BLaER1 treated with 17β-estradiol and CSF1 and Interleukin-3, amounts not matched to agents 10 nM and 100 nM (cell line): Measurements from ENCODE around the gene EFCAB11.

Experiments used
- H3K27ac ChIP-seq, 11 experiments: shearing (Covaris generic); formaldehyde crosslinking; 2 replicates each; pipeline ENCODE4 v1.8.1; 2022
- H3K27me3 ChIP-seq, 11 experiments: shearing (Covaris generic); formaldehyde crosslinking; 2 replicates each; pipeline ENCODE4 v1.8.1; 2022
- H3K36me3 ChIP-seq, 11 experiments: shearing (Covaris generic); formaldehyde crosslinking; 2 replicates each; pipeline ENCODE4 v1.8.1; 2022
- H3K4me1 ChIP-seq, 10 experiments: shearing (Covaris generic); formaldehyde crosslinking; 2 replicates each; pipeline ENCODE4 v1.8.1; 2022
- H3K4me2 ChIP-seq, 11 experiments: shearing (Covaris generic); formaldehyde crosslinking; 2 replicates each; pipeline ENCODE4 v1.8.1; 2022
- H3K4me3 ChIP-seq, 10 experiments: shearing (Covaris generic); formaldehyde crosslinking; 2 replicates each; pipeline ENCODE4 v1.8.1; 2022
- H3K9ac ChIP-seq, 11 experiments: shearing (Covaris generic); formaldehyde crosslinking; 2 replicates each; pipeline ENCODE4 v1.8.1; 2022
- H3K9me3 ChIP-seq, 11 experiments: shearing (Covaris generic); formaldehyde crosslinking; replicated peaks in 1 of 11; 2 replicates each; pipeline ENCODE4 v1.8.1; 2022
- H4K20me1 ChIP-seq, 11 experiments: shearing (Covaris generic); formaldehyde crosslinking; 2 replicates each; pipeline ENCODE4 v1.8.1; 2022
- Cebpa-rat ChIP-seq, 11 experiments: shearing (Covaris generic); IDR thresholded peaks; 2 replicates each; pipeline ENCODE4 v1.8.1; 2022

Gene EFCAB11

GRCh38 chr14:89793367-89793716 lies 161.2 kb downstream of the EFCAB11 start:
- no peak for TF ChIP-seq Cebpa-rat (IDR thresholded peaks at IDR 0.05)

GRCh38 chr14:89792489-89793366 lies 161.8 kb downstream of the EFCAB11 start:
- TF ChIP-seq Cebpa-rat (IDR thresholded peaks at IDR 0.05): no peak
- no peak overlapping the region for H3K4me3 ChIP-seq
- no peak overlapping the region for H3K9ac ChIP-seq
- H3K36me3 ChIP-seq: no peaks in the 10 kb centered on the region
- no peaks in the 10 kb centered on the region for H3K27me3 ChIP-seq
- H3K4me2 ChIP-seq: no peak overlapping the region
- H3K4me1 ChIP-seq: no peaks in the 10 kb centered on the region
- H3K9me3 ChIP-seq: peaks cover 0 to 7% (median 4%) of the 10 kb centered on the region in 11 experiments; a peak in 5 of 22 replicates
- no peaks in the 10 kb centered on the region for H4K20me1 ChIP-seq
- no peak overlapping the region for H3K27ac ChIP-seq

More at GRCh38 chr14:89793367-89793716, 161.2 kb downstream of the EFCAB11 start:
- Histone ChIP-seq H3K27ac (no peak overlapping the region), H3K27me3 (no peaks in the 10 kb centered on the region), H3K9ac (no peak overlapping the region), H3K4me2 (no peak overlapping the region), H3K4me3 (no peak overlapping the region), H3K4me1 (no peaks in the 10 kb centered on the region), H3K9me3 (peaks cover 0 to 7% (median 0%) of the 10 kb centered on the region in 11 experiments; a peak in 1 of 22 replicates), H4K20me1 (no peaks in the 10 kb centered on the region), H3K36me3 (no peaks in the 10 kb centered on the region)

GRCh38 chr14:89787525-89787924 lies 167.0 kb downstream of the EFCAB11 start:
- H3K4me2 ChIP-seq: no peak overlapping the region
- peaks cover 0 to 7% (median 4%) of the 10 kb centered on the region in 11 experiments; a peak in 5 of 22 replicates for H3K9me3 ChIP-seq
- H3K4me1 ChIP-seq: peaks cover 0 to 3% (median under 1%) of the 10 kb centered on the region in 10 experiments; a peak in 7 of 20 replicates
- no peak overlapping the region for H3K4me3 ChIP-seq
- no peak for TF ChIP-seq Cebpa-rat (IDR thresholded peaks at IDR 0.05)
- H3K27ac ChIP-seq: no peak overlapping the region
- no peaks in the 10 kb centered on the region for H3K36me3 ChIP-seq
- H4K20me1 ChIP-seq: no peaks in the 10 kb centered on the region
- H3K9ac ChIP-seq: no peak overlapping the region
- H3K27me3 ChIP-seq: no peaks in the 10 kb centered on the region

GRCh38 chr14:89781046-89781445 lies 173.5 kb downstream of the EFCAB11 start:
- no peak overlapping the region for H3K4me2 ChIP-seq
- no peak for TF ChIP-seq Cebpa-rat (IDR thresholded peaks at IDR 0.05)
- H3K36me3 ChIP-seq: no peaks in the 10 kb centered on the region
- no peaks in the 10 kb centered on the region for H4K20me1 ChIP-seq
- no peak overlapping the region for H3K9ac ChIP-seq
- H3K27me3 ChIP-seq: no peaks in the 10 kb centered on the region
- H3K27ac ChIP-seq: no peak overlapping the region
- peaks cover 1 to 11% (median 9%) of the 10 kb centered on the region in 10 experiments; a peak in 13 of 20 replicates for H3K4me1 ChIP-seq
- H3K9me3 ChIP-seq: no peaks in the 10 kb centered on the region
- no peak overlapping the region for H3K4me3 ChIP-seq

- Histone ChIP-seq H3K9me3 (no peaks in the 10 kb centered on the region), H3K4me1 (peaks cover 3 to 25% (median 22%) of the 10 kb centered on the region in 10 experiments; a peak in 17 of 20 replicates), H3K9ac (no peak overlapping the region), H3K4me2 (no peak overlapping the region), H3K36me3 (no peaks in the 10 kb centered on the region), H4K20me1 (no peaks in the 10 kb centered on the region), H3K4me3 (no peak overlapping the region), H3K27ac (no peak overlapping the region), H3K27me3 (no peaks in the 10 kb centered on the region)
- TF ChIP-seq Cebpa-rat (IDR thresholded peaks at IDR 0.05): no peak
Measured at GRCh38 chr14:89779707-89780106, 174.8 kb downstream of the EFCAB11 start.

- no peak overlapping the region for H3K4me3 ChIP-seq
- H3K4me1 ChIP-seq: peaks cover 23 to 50% (median 48%) of the 10 kb centered on the region in 10 experiments
- peak overlapping the region in 5 of 11 experiments; percentile 9 to 82 (median 22); a peak in 5 of 22 replicates for H3K4me2 ChIP-seq
- TF ChIP-seq Cebpa-rat (IDR thresholded peaks at IDR 0.05): no peak
- no peaks in the 10 kb centered on the region for H4K20me1 ChIP-seq
- H3K36me3 ChIP-seq: no peaks in the 10 kb centered on the region
- H3K27ac ChIP-seq: peak overlapping the region in 5 of 11 experiments; percentile 35 to 88 (median 50); a peak in 4 of 22 replicates
- no peak overlapping the region for H3K9ac ChIP-seq
- no peaks in the 10 kb centered on the region for H3K27me3 ChIP-seq
- H3K9me3 ChIP-seq: no peaks in the 10 kb centered on the region
Measured at GRCh38 chr14:89775946-89776345, 178.6 kb downstream of the EFCAB11 start.

- Histone ChIP-seq H3K9me3 (no peaks in the 10 kb centered on the region), H3K36me3 (no peaks in the 10 kb centered on the region), H3K4me2 (peak overlapping the region in 7 of 11 experiments; percentile 22 to 87 (median 78); a peak in 12 of 22 replicates), H3K27ac (peak overlapping the region in 6 of 11 experiments; percentile 72 to 88 (median 81); a peak in 8 of 22 replicates), H3K27me3 (no peaks in the 10 kb centered on the region), H3K4me1 (peaks cover 23 to 55% (median 53%) of the 10 kb centered on the region in 10 experiments), H3K9ac (no peak overlapping the region), H3K4me3 (no peak overlapping the region), H4K20me1 (no peaks in the 10 kb centered on the region)
- TF ChIP-seq Cebpa-rat (IDR thresholded peaks at IDR 0.05): no peak
Measured at GRCh38 chr14:89775151-89775550, 179.4 kb downstream of the EFCAB11 start.

- no peak for TF ChIP-seq Cebpa-rat (IDR thresholded peaks at IDR 0.05)
- peak overlapping the region in 5 of 10 experiments; percentile 1 to 50 (median 13); a peak in 4 of 20 replicates for H3K4me3 ChIP-seq
- H3K4me2 ChIP-seq: peak overlapping the region; percentile 64 to 87 (median 82)
- peak overlapping the region in 9 of 11 experiments; percentile 50 to 88 (median 79); a peak in 19 of 22 replicates for H3K27ac ChIP-seq
- H3K27me3 ChIP-seq: no peaks in the 10 kb centered on the region
- H4K20me1 ChIP-seq: no peaks in the 10 kb centered on the region
- H3K9me3 ChIP-seq: no peaks in the 10 kb centered on the region
- peak overlapping the region in 9 of 11 experiments; percentile 25 to 77 (median 62); a peak in 16 of 22 replicates for H3K9ac ChIP-seq
- no peaks in the 10 kb centered on the region for H3K36me3 ChIP-seq
- peaks cover 23 to 56% (median 53%) of the 10 kb centered on the region in 10 experiments for H3K4me1 ChIP-seq
Measured at GRCh38 chr14:89773644-89774316, 180.8 kb downstream of the EFCAB11 start.

- Histone ChIP-seq H3K27ac (peak overlapping the region in 9 of 11 experiments; percentile 50 to 88 (median 79); a peak in 16 of 22 replicates), H3K9ac (peak overlapping the region in 9 of 11 experiments; percentile 20 to 77 (median 59); a peak in 12 of 22 replicates)
- TF ChIP-seq Cebpa-rat (IDR thresholded peaks at IDR 0.05): no peak
Measured at GRCh38 chr14:89773151-89773550, 181.4 kb downstream of the EFCAB11 start.

More at GRCh38 chr14:89773151-89773550, 181.4 kb downstream of the EFCAB11 start:
- Histone ChIP-seq H3K27me3 (no peaks in the 10 kb centered on the region), H4K20me1 (no peaks in the 10 kb centered on the region), H3K9me3 (no peaks in the 10 kb centered on the region), H3K36me3 (no peaks in the 10 kb centered on the region), H3K4me1 (peaks cover 23 to 61% (median 54%) of the 10 kb centered on the region in 10 experiments), H3K4me3 (peak overlapping the region in 3 of 10 experiments; percentile 1 to 50 (median 3); a peak in 1 of 20 replicates), H3K4me2 (peak overlapping the region; percentile 64 to 87 (median 82))
